OCI-LY1 (cell line): ENCODE results near the gene DCDC2.

Experiments used
- H2AFZ ChIP-seq: fragments of 200-600 bp; sonication (generic), shearing (Covaris generic); 2 replicates; pipeline ENCODE4 v1.6.0; 2014; ENCODE audit warnings: antibody characterized with exemption, mild to moderate bottlenecking, low read length
- H3F3A ChIP-seq: fragments of 200-600 bp; sonication (generic), shearing (Covaris generic); 2 replicates; pipeline ENCODE4 v1.6.0; 2014; ENCODE audit warnings: mild to moderate bottlenecking, antibody characterized with exemption, low read length, moderate library complexity; ENCODE audit not compliant: insufficient read depth
- H3K27ac ChIP-seq: fragments of 200-600 bp; sonication (generic); 2 replicates; pipeline ENCODE4 v1.5.1; 2014; ENCODE audit warnings: low read length, mixed run types, mild to moderate bottlenecking, low read depth; ENCODE audit not compliant: poor library complexity, severe bottlenecking
- H3K27me3 ChIP-seq: fragments of 200-600 bp; sonication (generic); 2 replicates; pipeline ENCODE4 v1.6.0; 2014; ENCODE audit warnings: antibody characterized with exemption, mild to moderate bottlenecking, low read length, moderate library complexity; ENCODE audit not compliant: insufficient read depth
- H3K36me3 ChIP-seq: fragments of 200-600 bp; sonication (generic); 2 replicates; pipeline ENCODE4 v1.6.1; 2014; ENCODE audit warnings: mild to moderate bottlenecking, antibody characterized with exemption, low read length, moderate library complexity, mixed read lengths; ENCODE audit not compliant: insufficient read depth
- H3K4me1 ChIP-seq: fragments of 200-600 bp; sonication (generic); 2 replicates; pipeline ENCODE4 v1.5.1; 2014; ENCODE audit warnings: mild to moderate bottlenecking, low read length, moderate library complexity; ENCODE audit not compliant: insufficient read depth, severe bottlenecking
- H3K4me2 ChIP-seq: fragments of 200-600 bp; sonication (generic), shearing (Covaris generic); 2 replicates; pipeline ENCODE4 v1.6.1; 2014; ENCODE audit warnings: low read length
- H3K4me3 ChIP-seq: fragments of 200-600 bp; sonication (generic); 2 replicates; pipeline ENCODE4 v1.5.1; 2014; ENCODE audit warnings: low read length, low read depth, mild to moderate bottlenecking, mixed read lengths; ENCODE audit not compliant: poor library complexity, severe bottlenecking
- H3K79me2 ChIP-seq: fragments of 200-600 bp; shearing (Covaris generic); 2 replicates; pipeline ENCODE4 v1.6.1; 2016; ENCODE audit warnings: mixed run types, low read length, mixed read lengths; ENCODE audit not compliant: insufficient read depth
- H3K9ac ChIP-seq: fragments of 200-600 bp; sonication (generic), shearing (Covaris generic); 2 replicates; pipeline ENCODE4 v1.6.1; 2014; ENCODE audit warnings: mild to moderate bottlenecking, low read length, mixed read lengths
- H3K9me2 ChIP-seq: fragments of 200-600 bp; sonication (generic), shearing (Covaris generic); 2 replicates; pipeline ENCODE4 v1.6.1; 2014; ENCODE audit warnings: low read depth, mild to moderate bottlenecking, low read length, mixed read lengths
- H3K9me3 ChIP-seq: fragments of 200-600 bp; shearing (Covaris generic); 2 replicates; pipeline ENCODE4 v1.6.1; 2014; ENCODE audit warnings: low read length, mixed read lengths
- H4K20me1 ChIP-seq: fragments of 200-600 bp; sonication (generic), shearing (Covaris generic); 2 replicates; pipeline ENCODE4 v1.6.0; 2016; ENCODE audit warnings: mild to moderate bottlenecking, low read length; ENCODE audit not compliant: insufficient read depth
- EZH2 ChIP-seq: fragments of 200-600 bp; sonication (generic), shearing (Covaris generic); IDR thresholded peaks from 2 replicates; pipeline ENCODE4 v1.8.0; 2017; ENCODE audit warnings: borderline replicate concordance, mixed run types, mild to moderate bottlenecking, antibody characterized with exemption, low read length, moderate library complexity, mixed read lengths
- TF ChIP-seq, protein P1 (sequence below): fragments of 200-600 bp; sonication (generic), shearing (Covaris generic); IDR thresholded peaks from 2 replicates; pipeline ENCODE4 v1.5.1; 2017; ENCODE audit warnings: mild to moderate bottlenecking, antibody characterized with exemption, low read length, moderate library complexity, mixed read lengths

DCDC2 gene

DNA sequence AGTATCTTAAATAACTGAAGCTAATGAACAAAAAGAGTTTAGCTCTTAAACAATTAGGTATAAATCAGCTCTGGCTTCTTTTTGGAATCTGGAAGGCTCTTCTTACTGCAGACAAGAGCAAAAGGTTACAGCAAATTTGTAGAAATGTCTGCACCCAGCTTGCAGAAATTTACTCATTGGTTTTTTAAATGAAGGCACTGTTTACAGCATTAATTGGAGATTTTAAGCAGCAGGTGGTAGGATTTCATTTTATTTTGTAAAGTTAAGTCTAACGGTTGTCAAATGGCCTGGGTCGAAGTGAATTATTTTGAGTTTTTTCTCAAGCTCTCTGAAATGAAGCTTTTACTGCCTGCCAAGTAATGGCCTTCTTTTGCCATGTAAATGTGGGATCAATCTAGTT, 129.7 kb downstream of the DCDC2 start:
- H3K27ac ChIP-seq, result no peak overlapping the region
- no peaks in the 10 kb centered on the region for H3K4me1 ChIP-seq
- H3F3A ChIP-seq, result no peaks in the 10 kb centered on the region
- no peaks in the 10 kb centered on the region for H3K27me3 ChIP-seq
- no peak overlapping the region for H3K4me3 ChIP-seq
- H3K9me2 ChIP-seq, result no peaks in the 10 kb centered on the region
- no peak overlapping the region for H3K9ac ChIP-seq
- TF ChIP-seq, protein P1, sequence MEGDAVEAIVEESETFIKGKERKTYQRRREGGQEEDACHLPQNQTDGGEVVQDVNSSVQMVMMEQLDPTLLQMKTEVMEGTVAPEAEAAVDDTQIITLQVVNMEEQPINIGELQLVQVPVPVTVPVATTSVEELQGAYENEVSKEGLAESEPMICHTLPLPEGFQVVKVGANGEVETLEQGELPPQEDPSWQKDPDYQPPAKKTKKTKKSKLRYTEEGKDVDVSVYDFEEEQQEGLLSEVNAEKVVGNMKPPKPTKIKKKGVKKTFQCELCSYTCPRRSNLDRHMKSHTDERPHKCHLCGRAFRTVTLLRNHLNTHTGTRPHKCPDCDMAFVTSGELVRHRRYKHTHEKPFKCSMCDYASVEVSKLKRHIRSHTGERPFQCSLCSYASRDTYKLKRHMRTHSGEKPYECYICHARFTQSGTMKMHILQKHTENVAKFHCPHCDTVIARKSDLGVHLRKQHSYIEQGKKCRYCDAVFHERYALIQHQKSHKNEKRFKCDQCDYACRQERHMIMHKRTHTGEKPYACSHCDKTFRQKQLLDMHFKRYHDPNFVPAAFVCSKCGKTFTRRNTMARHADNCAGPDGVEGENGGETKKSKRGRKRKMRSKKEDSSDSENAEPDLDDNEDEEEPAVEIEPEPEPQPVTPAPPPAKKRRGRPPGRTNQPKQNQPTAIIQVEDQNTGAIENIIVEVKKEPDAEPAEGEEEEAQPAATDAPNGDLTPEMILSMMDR, result no peak
- no peak for TF ChIP-seq EZH2
- H4K20me1 ChIP-seq, result no peaks in the 10 kb centered on the region
- no peaks in the 10 kb centered on the region for H3K9me3 ChIP-seq
- no peak overlapping the region for H2AFZ ChIP-seq
- no peak overlapping the region for H3K4me2 ChIP-seq
- no peaks in the 10 kb centered on the region for H3K36me3 ChIP-seq
- no peaks in the 10 kb centered on the region for H3K79me2 ChIP-seq

DNA sequence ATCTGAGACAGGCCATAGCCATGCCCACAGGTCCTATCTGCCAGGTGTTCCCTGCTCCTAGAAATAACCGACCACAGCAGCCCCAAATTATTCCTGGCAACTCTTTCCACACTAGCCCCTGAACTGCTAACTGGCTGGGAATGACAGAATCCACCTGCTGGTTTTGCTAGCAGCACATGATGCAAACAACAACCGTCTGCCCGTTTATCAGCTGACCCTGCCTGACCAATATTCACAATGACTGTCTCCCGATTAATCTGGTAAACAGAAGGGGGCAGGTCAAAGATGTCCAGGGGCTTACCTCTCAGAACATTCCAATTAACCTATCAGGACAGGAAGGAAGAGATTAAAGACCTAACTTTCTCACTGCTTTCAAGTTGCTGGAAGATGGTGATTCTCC, 130.3 kb downstream of the DCDC2 start:
- Histone ChIP-seq H3K4me3 (no peak overlapping the region), H3K79me2 (no peaks in the 10 kb centered on the region), H2AFZ (no peak overlapping the region), H3K9me2 (no peaks in the 10 kb centered on the region), H3K36me3 (no peaks in the 10 kb centered on the region), H4K20me1 (no peaks in the 10 kb centered on the region), H3K4me2 (no peak overlapping the region), H3K4me1 (no peaks in the 10 kb centered on the region), H3K9me3 (no peaks in the 10 kb centered on the region), H3K27ac (no peak overlapping the region), H3K27me3 (no peaks in the 10 kb centered on the region), H3F3A (no peaks in the 10 kb centered on the region), H3K9ac (no peak overlapping the region)
- TF ChIP-seq, protein P1, result no peak
- TF ChIP-seq EZH2, result no peak

DNA sequence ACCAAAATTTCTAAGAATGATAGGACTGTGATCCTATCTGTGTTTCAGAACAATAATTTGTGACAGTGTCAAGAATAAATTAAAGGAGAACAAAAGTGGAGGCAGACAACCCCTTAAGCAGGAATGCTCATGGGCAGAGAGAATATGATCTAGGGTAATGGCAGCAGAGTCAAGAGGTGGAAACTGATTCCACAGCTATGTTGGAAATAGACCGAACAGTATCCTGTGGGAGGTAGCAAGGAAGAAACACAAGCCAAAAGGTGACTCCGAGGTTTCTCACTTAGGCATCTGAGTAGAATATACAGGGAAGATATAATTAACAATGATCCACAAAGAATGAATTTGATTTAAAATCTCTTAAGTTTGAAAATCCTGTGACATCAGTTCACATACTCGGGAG, 131.3 kb downstream of the DCDC2 start:
- H3K4me2 ChIP-seq, result no peak overlapping the region

More for the DNA sequence above, 131.3 kb downstream of the DCDC2 start:
- H3K36me3 ChIP-seq, result no peaks in the 10 kb centered on the region
- no peak overlapping the region for H3K4me3 ChIP-seq
- no peaks in the 10 kb centered on the region for H3F3A ChIP-seq
- TF ChIP-seq, protein P1, result no peak
- no peak for TF ChIP-seq EZH2
- H3K9me2 ChIP-seq, result no peaks in the 10 kb centered on the region
- H2AFZ ChIP-seq, result no peak overlapping the region
- H3K27me3 ChIP-seq, result no peaks in the 10 kb centered on the region
- no peaks in the 10 kb centered on the region for H4K20me1 ChIP-seq
- H3K79me2 ChIP-seq, result no peaks in the 10 kb centered on the region
- H3K9me3 ChIP-seq, result no peaks in the 10 kb centered on the region
- no peak overlapping the region for H3K9ac ChIP-seq
- H3K27ac ChIP-seq, result no peak overlapping the region
- no peaks in the 10 kb centered on the region for H3K4me1 ChIP-seq
